ENCODE results near the gene TFPI2. TPM values are rescaled to one million over a fixed set of nuclear protein-coding genes. Genes with fewer than 3 reads are reported as not detected.

The TFPI2 gene
- total and polyA plus RNA-seq, 8 donors = 0.28 to 15.2 (median 3.5) TPM; not detected in 1

GRCh38 chr7:93882468-93882867 lies 8.1 kb downstream of the TFPI2 start:
- TF ChIP-seq POLR2AphosphoS5 (IDR thresholded peaks at IDR 0.05) (no peak), EP300 (IDR thresholded peaks at IDR 0.05) (no peak), CTCF (IDR thresholded peaks at IDR 0.05) (no peak), POLR2A (IDR thresholded peaks at IDR 0.05) (no peak)
- Histone ChIP-seq H3K27ac (no peak overlapping the region), H3K4me3 (no peak overlapping the region), H3K9me3 (peaks cover 0 to 14% (median 4%) of the 10 kb centered on the region in 4 donors), H3K4me1 (no peaks in the 10 kb centered on the region), H3K36me3 (no peaks in the 10 kb centered on the region), H3K27me3 (no peaks in the 10 kb centered on the region)
- no peak for DNase-seq
- intact Hi-C loops (cut with DNase I; ENCODE audit: low total_unique reads) = no loop called here

GRCh38 chr7:93879356-93879755 lies 11.2 kb downstream of the TFPI2 start:
- Histone ChIP-seq H3K9me3 (peaks cover 0 to 14% (median 4%) of the 10 kb centered on the region in 4 donors), H3K27me3 (no peaks in the 10 kb centered on the region), H3K36me3 (no peaks in the 10 kb centered on the region), H3K4me3 (no peak overlapping the region), H3K27ac (no peak overlapping the region), H3K4me1 (no peaks in the 10 kb centered on the region)
- no peak for TF ChIP-seq CTCF (IDR thresholded peaks at IDR 0.05)
- no peak for TF ChIP-seq POLR2AphosphoS5 (IDR thresholded peaks at IDR 0.05)
- DNase-seq = no peak
- intact Hi-C loops (cut with DNase I; ENCODE audit: low total_unique reads) = no loop called here

GRCh38 chr7:93877742-93878141 lies 12.8 kb downstream of the TFPI2 start:
- Histone ChIP-seq H3K4me1 (no peaks in the 10 kb centered on the region), H3K36me3 (no peaks in the 10 kb centered on the region), H3K27ac (no peak overlapping the region), H3K9me3 (peaks cover 0 to 14% (median 4%) of the 10 kb centered on the region in 4 donors), H3K4me3 (no peak overlapping the region), H3K27me3 (no peaks in the 10 kb centered on the region)
- TF ChIP-seq CTCF (IDR thresholded peaks at IDR 0.05) = no peak
- no peak for TF ChIP-seq POLR2A (IDR thresholded peaks at IDR 0.05)
- no peak for TF ChIP-seq POLR2AphosphoS5 (IDR thresholded peaks at IDR 0.05)
- TF ChIP-seq EP300 (IDR thresholded peaks at IDR 0.05) = no peak
- DNase-seq = no peak
- intact Hi-C loops (cut with DNase I; ENCODE audit: low total_unique reads) = no loop called here
- 78 to 88% (median 79%) methylated on average over 3 of the region's 3 CpGs for WGBS, 5 donors

GRCh38 chr7:93873998-93874574 lies 16.5 kb downstream of the TFPI2 start:
- no peaks in the 10 kb centered on the region for H3K4me1 ChIP-seq
- intact Hi-C loops (cut with DNase I; ENCODE audit: low total_unique reads) = no loop called here
- H3K4me3 ChIP-seq = no peak overlapping the region
- no peak for DNase-seq
- peaks cover 0 to 2% (median 0%) of the 10 kb centered on the region in 4 donors for H3K9me3 ChIP-seq
- H3K27ac ChIP-seq = no peak overlapping the region
- no peaks in the 10 kb centered on the region for H3K27me3 ChIP-seq
- no peak for TF ChIP-seq CTCF (IDR thresholded peaks at IDR 0.05)
- TF ChIP-seq POLR2AphosphoS5 (IDR thresholded peaks at IDR 0.05) = no peak
- TF ChIP-seq EP300 (IDR thresholded peaks at IDR 0.05) = no peak
- no peak for TF ChIP-seq POLR2A (IDR thresholded peaks at IDR 0.05)
- WGBS, 5 donors = 59 to 86% (median 81%) methylated on average over 1 of the region's 1 CpG
- H3K36me3 ChIP-seq = no peaks in the 10 kb centered on the region

Data from stomach (tissue), 9 donors.